GM21381 (cell line): ENCODE data around the gene SLF1.
A peak's percentile ranks its signal among the peaks of the same experiment; 100 is the strongest.

Experiments used
- ATAC-seq: cut with Tn5 transposase; IDR thresholded peaks from one replicate; pipeline ENCODE4 v1.9.1; 2021; ENCODE audit warnings: mild to moderate bottlenecking, moderate library complexity; ENCODE audit not compliant: unreplicated experiment

Gene SLF1

DNA sequence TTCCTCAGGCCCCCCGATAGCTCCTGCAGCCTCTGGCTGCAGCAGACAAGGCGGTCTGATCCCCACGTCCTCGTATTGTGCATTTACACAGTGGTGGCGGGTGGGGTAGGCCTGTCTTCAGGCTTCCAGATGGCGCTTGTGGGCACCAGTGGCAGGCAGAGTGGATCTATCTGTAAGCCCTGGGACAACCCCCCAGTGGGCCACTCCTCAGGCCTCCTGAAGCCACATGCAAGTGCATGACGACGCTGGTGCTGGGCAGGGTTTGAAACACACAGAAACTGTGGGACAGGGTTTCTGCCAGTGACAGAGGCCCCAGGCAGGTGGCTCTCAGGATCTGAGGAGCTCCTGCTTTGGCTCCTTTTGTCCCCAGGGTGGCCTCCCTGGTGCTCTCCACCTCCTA, 42.0 kb downstream of the SLF1 start:
- ATAC-seq: no peak

DNA sequence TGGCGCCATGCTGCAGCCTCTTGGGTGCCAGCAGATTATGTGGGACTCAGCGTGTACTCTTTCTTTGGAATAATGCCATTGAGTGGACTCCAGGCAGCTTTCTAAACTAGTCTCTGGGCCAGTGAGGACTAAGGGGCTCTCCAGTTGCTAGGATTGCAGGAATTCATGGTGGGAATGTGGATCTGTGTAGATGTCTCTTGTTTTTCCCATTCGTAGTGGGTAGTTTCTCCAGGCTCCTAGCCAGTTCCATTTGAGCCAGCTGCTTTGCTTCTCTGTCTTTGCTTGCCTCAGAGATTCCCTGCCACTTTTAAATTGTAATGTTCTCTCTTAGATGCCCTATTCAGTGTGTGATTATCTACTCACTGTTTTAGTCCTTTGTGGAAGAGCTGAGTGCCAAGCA, 42.6 kb downstream of the SLF1 start:
- no peak for ATAC-seq

DNA sequence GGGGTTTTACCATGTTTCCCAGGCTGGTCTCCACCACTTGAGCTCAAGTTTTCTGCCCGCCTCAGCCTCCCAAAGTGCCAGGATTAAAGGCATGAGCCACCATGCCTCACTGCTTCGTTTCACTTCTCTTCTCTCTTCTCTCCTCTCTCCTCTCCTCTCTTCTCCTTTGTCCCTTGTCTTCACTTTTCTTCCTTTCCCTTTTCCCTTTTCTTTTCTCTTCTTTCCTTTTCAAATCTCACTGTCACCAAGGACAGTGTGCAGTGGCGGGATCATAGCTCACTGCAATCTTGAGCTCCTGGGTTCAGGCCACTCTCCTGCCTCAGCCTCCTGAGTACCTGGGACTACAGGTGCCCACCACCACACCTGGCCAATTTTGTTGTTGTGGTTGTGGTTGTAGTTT, 49.5 kb downstream of the SLF1 start:
- no peak for ATAC-seq

DNA sequence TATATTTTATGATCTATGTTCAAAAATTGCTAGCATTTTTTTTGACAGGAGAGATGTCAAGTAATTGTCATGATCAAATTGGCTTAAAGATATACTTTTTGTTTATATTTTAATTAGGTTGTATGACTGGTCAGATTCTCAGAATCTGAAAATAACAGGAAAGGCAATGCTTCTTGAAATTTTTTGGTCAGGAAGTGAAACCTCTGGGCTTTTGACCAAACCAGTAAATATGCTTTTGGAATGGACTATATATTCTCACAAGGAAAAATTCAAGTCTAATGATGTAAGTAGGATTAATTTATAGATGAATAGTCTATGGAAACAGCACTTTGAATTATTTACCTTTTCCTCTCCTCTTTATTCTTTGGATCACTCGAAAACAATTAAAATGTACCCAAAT, 52.3 kb downstream of the SLF1 start:
- ATAC-seq: no peak

DNA sequence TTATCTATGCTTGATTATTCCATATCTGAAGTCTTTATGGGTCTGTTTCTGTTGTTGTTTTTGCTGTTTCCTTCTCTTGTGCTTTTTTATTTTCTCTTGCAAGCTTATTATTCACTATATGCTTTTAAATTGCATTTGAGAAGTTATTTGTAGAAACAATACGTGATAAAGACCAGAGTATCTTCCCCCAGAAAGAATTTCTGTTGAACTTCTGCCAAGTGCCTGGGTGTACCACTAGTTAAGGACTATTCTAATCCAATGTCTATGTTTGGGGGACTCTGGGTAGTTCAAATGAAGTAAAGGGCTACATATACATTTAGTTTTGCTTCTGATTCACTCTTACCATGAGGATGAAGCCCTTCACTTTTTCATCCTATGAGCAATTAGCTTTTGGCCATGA, 54.3 kb downstream of the SLF1 start:
- no peak for ATAC-seq

DNA sequence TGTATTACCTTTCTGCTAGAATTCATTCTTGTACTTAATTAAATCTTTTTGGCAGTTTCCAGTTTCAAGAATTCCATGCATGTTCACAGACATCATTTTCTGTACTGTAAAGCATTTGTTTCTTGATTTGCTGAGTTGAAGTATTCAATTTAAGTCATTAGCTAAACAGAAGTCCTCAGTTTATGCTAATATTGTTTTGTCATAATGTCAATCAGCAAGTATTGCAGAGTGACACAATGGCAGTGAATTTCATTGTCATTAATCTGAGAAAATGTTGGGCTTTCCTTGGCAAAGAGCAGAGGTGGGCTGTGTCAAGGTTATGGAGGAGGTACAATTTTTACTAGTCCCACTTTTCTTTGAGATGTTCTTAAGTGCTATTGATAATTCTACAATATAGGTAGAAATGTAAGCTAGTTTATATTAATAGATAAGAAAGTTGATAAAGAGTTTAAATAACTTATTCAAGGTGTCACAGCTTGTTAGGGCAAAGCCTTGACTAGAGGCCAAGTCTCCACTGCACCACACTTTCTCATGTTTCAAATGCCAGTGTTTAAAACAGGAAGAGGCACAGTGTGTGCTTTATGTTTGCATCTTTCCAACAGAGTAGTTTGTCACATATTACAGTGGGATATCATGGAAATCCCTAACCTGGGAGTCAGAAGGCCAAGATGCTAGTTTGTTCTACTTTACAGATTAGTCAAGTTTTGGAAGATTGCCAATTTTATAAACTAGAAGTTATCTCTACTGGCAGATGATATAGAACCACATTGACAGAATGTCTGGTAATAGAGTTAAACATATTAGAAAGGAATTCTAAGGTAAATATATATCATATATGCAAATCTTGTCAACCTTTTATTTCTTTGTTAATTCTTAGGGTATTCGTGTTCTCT, 56.3 kb downstream of the SLF1 start:
- ATAC-seq: no peak

DNA sequence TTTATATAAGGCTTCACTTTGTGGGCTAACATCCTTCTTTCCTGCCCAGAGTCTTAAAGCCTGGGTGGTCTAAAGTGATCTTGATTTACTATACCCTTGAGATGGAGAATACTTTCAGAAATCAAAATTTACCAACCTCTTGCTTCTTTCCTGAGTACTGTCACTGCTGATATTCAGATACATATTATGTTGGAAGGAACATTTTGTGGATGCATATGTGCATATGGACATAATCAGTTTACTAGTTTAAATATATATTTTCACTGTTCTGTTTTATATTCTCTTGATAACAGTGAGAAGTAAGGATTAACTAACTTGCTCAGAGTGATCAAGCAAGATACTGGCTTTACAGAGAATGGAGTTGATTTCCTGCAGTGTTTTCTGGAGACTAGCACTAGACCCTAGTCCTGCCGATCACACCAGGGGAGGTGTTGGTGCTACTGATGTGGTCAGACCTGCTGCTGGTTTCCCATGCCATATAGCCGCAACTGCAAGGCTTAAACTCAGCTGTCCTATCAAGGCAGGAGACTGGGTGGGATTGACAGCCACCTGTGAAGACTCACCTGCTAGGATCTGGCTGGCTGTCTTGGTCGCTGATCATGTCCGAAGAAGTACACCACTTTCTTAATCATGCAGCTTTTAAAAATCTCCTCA, 57.6 kb downstream of the SLF1 start:
- no peak for ATAC-seq

DNA sequence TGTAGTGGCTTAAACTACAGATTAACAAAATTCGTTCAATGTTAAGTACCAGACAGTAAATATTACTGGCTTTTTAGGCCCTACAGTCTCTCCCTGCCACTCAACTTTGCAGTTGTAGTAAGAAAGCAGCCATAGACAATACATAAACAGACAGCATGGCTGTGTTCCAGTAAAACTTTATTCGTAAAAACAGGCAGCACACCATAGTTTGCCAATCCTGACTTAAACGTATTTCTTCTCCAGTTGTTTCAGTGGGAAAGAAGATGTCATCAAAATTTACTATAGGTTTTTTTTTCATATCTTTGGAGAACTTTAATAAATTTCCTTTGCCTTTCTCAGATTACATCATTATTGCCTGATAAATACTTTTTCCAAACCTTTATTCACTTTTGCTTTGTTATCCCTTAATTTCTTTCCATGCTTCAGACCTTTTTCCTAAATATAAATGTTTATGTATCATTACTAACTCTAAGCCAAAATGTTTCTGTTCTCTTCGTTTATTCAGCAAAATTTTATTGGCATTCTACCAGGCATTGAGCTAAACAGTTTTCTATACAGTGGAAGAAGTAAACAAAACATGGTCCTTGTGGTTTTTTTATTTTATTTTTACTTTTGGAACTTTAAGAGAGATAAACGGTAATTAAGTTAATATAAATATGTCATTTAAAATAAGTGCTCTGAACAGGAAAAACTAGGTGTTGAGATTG, 64.5 kb downstream of the SLF1 start:
- ATAC-seq: no peak

DNA sequence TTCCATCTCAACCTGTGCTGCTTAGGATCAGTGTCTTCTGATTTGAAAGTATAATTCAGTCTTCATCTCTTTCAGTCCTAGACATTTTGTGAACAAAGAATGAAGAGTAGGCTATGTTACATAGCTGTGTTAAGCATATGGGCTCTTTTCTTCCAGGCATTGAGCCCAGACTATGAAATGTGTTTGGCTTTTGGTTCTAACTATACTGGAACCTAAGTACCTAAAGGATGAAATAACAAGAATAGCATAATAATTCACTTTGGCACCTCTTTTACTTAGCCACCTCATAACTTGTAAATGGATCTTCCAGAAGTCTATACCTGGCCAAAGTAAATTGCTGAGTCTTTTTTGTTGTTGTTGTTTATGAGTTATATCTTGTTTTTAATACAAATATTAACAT, 71.4 kb downstream of the SLF1 start:
- no peak for ATAC-seq

DNA sequence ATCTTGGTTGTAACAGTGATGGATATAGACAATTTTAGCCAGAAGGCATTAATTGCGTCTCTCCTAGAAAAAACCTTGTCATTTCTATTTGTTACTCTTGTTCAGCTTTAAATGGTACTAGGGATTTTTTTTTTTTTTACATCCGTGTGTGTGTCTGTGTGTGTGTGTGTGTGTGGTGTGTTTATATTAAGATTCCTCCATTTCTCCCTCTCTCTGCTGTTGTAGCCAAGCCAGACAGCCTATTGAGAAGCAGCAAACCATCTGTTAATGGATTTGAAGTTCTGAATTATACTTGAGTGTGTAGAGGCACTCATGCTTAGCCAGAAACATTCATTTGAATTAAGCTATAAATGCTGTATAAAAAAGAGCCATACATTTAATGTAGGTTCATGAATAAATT, 72.3 kb downstream of the SLF1 start:
- ATAC-seq: no peak

DNA sequence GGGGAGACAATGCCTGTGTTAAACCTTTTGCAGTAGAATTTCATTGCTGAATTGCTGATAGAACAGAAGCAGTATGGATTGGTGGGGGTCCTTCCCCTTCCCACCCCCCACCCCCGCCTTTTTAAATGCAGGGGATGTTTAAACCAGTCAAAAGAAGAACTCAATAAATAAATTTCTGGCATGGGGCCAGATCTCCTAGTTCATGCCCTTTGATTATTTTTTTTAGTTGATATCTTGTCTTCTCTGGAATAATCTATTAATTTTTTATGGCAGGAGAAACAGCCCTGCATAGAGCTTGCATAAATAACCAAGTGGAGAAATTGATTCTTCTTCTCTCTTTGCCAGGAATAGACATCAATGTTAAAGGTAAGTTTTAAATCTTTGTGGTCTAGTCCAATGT, 72.8 kb downstream of the SLF1 start:
- ATAC-seq: no peak

DNA sequence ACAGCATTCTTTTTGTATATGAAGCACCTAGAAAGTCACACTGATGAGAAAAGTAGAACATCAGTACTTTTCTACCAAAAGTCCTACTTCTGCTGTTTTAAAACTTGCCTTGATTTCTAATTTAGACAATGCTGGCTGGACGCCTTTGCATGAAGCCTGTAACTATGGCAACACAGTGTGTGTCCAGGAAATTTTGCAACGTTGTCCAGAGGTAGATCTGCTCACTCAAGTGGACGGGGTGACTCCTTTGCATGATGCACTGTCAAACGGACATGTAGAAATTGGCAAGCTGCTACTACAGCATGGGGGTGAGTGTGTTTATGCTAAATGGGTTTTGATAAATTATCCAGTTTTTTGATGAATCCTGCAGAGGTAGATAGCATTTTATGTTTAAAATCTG, 73.5 kb downstream of the SLF1 start:
- ATAC-seq: no peak

DNA sequence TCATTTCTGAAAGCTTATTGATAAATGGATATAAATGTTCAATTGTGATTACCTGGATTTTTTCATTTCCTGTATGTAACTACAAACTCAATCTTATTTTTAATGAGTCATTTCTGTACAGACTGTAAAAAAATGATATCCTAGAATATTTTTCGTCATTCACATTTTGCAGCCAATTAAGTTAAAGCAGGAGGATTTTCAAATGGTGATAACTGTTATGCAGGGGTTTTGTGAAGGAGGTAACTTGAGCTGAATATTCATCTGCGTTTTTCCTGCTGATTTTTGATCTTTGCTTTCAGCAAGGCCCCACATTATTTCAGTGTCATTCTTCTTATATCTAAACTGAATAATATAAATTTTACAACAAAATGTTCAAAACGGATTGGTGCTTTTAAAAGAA, 74.1 kb downstream of the SLF1 start:
- ATAC-seq: no peak

DNA sequence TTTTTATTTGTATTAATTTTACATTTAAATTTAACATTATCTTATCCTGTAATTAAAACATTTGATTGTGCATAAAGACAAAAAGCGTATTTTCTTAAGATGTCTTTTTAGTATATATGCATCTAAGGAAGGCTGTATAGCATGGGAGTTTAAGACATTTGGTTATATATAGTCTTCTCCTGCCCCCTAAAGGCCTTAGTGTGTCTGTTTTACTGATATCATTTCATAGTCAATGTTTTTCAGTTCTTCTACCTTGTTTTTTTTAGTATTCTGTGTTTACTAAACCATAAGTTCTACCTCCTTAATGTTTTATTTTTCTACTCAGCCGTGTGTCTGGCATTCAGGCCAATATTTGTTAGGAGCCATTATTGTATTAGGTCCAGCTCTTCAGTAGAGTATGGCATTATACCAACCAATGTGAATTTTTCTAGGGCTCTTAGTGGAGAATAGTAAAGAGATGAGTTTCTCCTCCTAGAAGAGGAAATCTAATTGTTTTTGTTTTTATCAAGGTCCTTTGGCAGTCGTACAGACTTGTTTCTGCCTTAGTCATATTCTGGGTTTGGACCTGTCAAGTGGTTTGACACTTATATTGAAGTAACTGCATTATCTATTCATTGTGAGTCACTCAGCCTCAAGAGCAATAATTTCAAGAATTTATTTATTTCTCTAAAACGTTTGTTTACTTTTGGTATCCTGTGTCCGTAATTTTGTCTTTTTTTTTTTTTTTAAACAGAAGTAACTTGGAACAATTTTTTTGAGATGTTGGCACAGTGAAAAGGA, 74.8 kb downstream of the SLF1 start:
- peak; percentile 68 for ATAC-seq

DNA sequence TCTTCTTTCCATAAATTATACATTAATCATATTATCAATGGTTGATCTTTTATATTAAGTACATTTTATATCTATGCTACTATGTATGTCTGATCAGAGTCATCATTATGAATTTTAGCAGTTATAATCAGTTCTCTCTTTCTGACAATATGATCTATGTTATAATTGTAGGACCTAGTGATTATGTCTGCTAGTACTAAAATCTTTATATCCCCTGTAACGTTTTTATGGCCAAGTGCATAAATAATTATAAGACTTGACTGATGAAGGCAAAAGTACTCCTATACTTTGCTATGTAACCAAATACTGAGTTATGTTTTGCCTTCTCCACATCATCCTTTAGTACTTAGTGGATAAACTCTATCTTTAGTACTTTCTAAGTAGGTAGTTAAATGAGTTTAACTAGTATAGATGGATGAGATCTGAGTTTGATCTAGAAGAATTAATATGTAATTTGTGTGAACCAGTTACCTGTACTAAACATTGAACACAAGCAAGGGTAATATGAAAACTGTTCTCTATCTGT, 75.4 kb downstream of the SLF1 start:
- no peak for ATAC-seq

DNA sequence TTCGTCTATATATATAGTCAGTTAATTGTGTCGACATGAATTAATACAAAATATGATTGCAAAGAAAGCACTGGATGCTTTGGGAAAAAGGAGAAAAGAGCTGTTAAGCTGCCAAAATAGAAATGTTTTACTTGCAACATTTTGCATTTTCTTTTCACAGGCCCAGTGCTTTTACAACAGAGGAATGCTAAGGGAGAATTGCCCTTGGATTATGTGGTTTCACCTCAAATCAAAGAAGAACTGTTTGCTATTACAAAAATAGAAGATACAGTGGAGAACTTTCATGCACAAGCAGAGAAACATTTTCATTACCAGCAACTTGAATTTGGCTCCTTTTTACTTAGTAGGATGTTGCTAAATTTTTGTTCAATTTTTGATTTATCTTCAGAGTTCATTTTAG, 76.2 kb downstream of the SLF1 start:
- no peak for ATAC-seq

DNA sequence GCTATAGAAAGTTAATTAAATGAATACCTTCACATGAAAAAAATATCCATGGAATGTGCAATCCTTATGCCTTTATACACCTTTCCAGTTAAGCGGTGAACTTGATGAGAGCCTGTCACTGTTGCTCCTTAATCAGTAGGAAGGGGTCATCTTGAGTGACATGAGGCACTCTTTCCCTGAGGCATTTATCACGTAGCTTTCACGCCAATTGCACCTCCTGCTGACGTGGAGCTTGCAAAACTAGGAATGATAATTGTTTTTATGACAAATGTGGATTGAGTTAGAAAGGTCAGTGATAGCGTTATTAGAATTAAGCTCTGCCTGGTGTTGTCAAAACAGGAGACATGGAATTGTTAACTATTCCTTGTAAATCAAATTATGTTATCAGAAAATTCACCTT, 79.7 kb downstream of the SLF1 start:
- no peak for ATAC-seq

DNA sequence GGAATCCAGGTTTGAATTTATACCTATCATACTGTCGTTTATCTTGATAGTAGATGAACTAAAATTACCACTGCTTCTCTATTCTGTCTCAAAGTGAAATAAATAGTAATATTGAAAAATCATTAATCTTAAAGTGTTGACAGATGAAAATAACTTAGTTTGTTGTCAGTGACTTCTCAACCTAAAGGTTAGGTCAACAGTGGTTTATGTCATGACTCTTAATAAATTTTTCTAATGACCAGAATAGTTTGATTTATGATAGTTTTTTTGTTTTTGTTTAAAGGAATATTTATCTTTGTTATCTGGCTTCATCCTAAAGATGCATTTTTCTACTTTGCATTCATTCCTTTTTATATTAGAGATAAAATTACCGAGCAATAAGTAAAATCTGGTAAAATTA, 81.1 kb downstream of the SLF1 start:
- no peak for ATAC-seq

DNA sequence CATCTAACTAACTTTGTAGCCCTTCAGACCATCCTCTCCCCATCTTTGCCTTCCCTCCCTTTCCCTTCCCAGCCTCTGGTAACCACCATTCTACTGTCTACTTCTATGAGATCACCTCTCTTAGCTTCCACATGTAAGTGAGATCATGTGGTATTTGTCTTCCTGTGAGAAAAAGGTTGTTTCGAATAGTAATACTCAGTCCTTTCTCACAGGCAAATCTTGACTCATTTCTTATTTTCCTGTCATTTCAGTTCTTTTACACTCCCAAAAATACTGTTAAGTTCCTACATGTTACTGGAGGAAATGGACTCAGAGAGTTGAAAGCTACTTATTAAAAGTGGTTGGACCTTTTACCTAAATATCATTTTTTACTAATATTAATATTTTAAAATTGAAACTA, 82.1 kb downstream of the SLF1 start:
- peak; percentile 79 for ATAC-seq

DNA sequence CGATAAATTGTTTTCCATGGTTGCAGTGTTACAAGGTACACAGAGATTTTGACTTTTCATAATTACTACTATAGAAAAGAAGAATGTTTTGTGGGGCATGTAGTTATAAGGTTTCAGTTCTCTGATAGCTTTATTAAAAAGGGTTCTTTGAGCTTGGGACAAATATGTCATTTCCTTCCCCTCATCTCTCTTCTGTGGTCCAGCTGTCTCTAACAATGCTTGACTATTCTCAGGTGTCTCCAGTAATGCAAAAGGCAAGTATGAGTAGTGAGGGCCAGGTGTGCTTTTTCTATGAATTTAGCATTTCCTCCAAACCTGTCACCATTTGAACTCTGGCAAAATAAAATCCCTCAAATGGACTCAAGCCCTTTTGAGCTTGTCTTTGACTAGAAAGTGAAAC, 84.3 kb downstream of the SLF1 start:
- peak; percentile 47 for ATAC-seq

DNA sequence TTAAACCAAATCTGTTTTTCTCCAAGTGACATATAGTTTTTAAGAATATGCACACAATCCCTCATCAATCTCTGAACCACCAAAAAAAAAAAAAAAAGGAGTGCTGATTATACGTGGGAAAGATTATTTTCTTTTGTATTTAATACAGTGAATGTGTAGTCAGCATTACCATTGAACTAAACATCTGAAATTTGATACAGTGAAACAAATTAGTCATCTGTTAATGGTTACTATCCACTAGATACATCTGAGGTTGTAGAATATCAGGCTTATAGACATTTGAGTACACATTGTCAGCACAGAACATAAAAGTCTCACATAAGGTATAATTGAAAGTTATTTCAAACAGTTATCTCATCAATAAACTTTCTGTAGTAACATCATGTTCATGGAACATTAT, 87.0 kb downstream of the SLF1 start:
- no peak for ATAC-seq
